GM18498 (cell line): Measurements from ENCODE around the gene KIAA1671.
"Not testable (repeated sequence)": the region's sequence is repeated elsewhere in the genome, so short reads cannot be mapped to it uniquely, and the experiment has no call there.

ENCODE experiments used
- ATAC-seq: cut with Tn5 transposase; IDR thresholded peaks from one replicate; pipeline ENCODE4 v1.9.1; 2021; ENCODE audit warnings: mild to moderate bottlenecking, moderate library complexity; ENCODE audit not compliant: unreplicated experiment

KIAA1671 gene

GRCh38 chr22:25161916-25162530 is 209.5 kb downstream of the KIAA1671 start:
- ATAC-seq: no peak

- no peak for ATAC-seq
Observed at GRCh38 chr22:25162561-25162960, 210.0 kb downstream of the KIAA1671 start.

DNA sequence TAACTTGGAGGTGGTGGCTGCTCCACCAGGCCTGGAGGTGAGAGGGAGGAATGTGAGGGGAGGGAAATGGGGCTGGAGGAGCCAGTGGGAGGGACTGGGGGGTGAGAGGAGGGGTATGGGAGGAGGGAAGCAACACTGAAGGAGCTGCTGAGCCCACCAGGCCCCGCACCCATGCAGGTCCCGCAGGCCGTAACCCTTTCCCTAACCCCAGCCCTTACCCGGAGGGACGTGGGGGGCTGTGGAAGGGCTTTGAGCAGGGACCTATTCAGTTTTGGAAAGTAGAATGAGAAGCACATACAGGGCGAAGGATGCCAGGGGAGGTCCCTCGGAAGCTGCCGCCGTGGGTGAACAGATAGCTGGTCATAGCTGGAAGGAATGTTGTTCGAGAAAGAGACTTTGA is 213.3 kb downstream of the KIAA1671 start:
- ATAC-seq: no peak

DNA sequence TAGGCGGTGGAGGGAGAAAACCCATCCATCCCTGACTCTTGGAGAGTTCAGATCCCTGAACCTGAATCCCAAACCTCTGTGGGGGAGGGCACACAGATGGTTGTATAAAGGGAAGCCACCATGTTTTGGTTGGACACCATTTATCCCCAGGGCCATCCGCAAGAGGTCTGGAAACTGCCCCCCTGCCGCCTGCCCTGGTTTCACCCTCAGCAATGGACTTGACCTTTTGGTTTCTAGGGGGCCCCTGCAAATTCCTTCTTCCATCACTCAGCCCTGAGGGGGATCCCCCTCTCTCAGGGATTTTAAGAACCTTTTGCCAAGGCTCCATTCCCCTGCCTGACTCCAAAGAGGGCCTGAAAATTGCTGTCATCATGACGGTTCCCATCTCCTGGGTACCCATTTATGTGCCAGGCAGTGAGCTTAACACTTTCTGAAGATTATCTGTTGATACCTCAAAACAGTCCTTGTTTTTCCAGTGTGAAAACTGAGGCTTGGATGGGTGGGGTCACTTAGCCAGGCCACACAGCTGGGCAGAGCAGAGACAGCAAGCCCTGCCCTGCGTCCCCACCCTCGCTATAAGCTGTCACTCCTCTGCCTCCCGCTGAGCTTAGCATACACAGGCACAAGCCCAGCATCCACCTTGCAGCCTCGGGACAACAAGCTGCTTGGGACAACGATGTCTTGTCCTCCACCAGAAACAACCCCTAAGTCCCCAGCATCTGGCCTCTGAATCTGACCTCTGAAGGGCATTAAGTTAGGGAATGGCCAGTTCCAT is 213.9 kb downstream of the KIAA1671 start:
- ATAC-seq: no peak

- no peak for ATAC-seq
Observed at GRCh38 chr22:25167082-25167481, 214.6 kb downstream of the KIAA1671 start.

DNA sequence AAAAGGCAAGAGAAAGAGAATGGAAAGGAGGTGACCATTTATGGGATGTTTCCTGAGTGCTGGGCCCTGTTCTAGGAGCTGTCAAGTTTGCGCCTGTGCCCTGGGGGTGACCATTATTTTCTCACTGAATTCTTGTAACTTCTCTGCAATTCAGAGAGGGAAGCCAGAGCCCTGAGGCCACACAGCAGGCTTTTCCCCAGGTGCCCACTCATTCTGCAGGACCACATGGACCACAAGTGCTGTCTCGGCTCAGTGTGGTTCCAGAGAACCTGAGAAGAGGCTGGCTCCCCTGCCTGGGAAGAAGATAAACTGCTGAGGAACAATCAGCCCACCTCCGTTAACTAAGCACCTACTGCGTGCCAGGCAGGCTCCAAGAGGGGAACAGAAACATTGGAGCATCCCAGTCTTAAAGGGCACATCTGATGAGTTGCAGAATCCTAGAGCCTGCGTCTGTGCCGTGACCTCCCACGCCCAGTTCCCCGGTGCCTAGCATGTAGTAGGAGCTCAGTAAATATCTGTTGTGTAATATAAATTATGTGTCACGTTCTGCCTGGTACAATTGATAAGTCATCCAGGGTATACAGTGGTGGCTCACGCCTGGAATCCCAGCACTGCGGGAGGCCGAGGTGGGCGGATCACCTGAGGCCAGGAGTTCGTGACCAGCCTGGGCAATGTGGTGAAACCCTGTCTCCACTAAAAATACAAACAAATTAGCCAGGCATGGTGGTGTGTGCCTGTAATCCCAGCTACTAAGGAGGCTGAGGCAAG is 215.5 kb downstream of the KIAA1671 start:
- ATAC-seq: no peak

DNA sequence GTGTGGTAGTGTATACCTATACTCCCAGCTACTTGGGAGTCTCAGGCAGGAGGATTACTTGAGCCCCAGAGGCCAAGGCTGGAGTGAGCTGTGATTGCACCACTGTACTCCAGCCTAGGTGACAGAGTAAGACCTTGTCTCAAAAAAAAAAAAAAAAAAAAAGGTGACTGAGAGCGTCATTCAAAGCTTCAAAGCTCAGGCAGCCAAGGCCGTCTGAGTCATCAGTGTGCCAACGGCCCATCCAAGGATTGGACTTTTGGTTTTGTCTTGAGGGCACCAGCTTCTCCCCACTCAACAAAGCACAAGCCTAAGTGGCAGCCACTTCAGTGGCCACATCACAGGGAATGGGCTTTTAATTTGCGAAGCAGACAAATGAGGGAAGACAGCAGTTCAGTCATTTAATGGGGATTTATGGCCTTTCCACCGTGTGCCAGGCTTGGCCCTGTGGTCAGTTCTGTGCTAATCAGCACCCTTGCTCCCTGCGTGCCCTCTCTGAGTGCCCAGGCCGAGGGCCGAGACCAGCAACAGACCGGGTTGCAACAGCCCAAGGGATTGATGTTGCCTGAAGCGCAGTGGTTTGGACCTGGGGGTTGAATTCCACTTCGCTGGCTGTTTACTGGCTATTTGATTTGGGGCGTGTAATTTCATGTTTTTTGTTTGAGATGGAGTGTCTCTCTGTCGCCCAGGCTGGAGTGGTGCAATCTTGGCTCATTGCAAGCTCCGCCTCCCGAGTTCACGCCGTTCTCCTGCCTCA is 216.9 kb downstream of the KIAA1671 start:
- ATAC-seq: no peak

- no peak for ATAC-seq
Observed at GRCh38 chr22:25170426-25170980, 218.0 kb downstream of the KIAA1671 start.

DNA sequence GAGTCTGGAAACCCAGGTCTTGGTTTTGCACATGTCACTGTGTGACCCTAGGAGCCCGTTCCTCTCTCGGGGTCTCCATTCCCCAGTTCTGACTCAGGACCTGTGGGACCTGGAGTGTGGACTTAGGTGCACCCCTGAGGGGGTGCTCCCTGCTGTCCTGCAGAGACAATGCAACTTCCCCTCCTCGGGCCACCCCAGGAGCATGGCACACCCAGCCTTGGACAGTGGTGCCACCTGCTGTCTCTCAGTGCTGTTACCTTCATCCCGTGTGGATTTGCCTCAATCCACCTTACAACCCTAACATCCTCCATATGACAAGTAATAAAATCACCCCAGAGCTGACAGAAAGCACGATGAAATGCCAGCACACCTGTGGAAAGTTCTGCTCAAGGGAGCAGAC is 219.6 kb downstream of the KIAA1671 start:
- no peak for ATAC-seq

DNA sequence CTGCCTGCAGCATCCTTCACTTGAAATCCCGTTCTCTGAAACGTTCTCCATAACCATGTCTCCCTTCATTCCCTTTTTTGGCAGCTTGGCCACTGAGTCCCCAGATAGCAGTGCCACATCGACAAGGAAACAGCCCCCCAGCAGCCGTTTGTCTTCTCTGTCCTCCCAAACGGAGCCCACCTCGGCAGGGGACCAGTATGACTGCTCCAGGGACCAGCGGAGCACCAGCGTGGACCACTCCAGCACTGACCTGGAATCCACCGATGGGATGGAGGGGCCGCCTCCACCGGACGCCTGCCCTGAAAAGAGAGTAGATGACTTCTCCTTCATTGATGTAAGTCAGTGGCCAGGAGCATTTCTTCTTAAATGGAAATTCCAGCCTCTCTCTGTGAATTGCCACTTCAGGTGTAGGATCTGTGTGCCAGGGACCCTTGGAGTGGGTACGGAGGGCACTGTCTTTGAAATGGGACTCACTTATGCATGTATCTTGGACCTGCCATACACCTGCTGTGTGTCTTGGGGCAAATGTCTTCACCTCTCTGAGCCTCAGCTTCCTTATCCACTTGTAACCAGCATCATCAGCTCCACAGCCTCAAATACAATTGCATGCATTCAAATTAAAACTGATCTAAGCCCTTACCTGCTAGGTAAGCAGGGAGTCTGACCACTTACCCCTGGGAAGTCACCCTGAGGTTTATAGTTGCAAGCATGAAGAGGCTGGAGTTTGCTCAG is 221.8 kb downstream of the KIAA1671 start:
- ATAC-seq: no peak

GRCh38 chr22:25174888-25175411 is 222.4 kb downstream of the KIAA1671 start:
- ATAC-seq: no peak

- no peak for ATAC-seq
Observed at GRCh38 chr22:25176175-25176574, 223.7 kb downstream of the KIAA1671 start.

GRCh38 chr22:25176799-25177198 is 224.3 kb downstream of the KIAA1671 start:
- ATAC-seq: no peak

GRCh38 chr22:25177226-25177625 is 224.7 kb downstream of the KIAA1671 start:
- no peak for ATAC-seq

- no peak for ATAC-seq
Observed at GRCh38 chr22:25177895-25178294, 225.4 kb downstream of the KIAA1671 start.

- not testable (repeated sequence) for ATAC-seq
Observed at GRCh38 chr22:25178348-25178747, 225.8 kb downstream of the KIAA1671 start.

DNA sequence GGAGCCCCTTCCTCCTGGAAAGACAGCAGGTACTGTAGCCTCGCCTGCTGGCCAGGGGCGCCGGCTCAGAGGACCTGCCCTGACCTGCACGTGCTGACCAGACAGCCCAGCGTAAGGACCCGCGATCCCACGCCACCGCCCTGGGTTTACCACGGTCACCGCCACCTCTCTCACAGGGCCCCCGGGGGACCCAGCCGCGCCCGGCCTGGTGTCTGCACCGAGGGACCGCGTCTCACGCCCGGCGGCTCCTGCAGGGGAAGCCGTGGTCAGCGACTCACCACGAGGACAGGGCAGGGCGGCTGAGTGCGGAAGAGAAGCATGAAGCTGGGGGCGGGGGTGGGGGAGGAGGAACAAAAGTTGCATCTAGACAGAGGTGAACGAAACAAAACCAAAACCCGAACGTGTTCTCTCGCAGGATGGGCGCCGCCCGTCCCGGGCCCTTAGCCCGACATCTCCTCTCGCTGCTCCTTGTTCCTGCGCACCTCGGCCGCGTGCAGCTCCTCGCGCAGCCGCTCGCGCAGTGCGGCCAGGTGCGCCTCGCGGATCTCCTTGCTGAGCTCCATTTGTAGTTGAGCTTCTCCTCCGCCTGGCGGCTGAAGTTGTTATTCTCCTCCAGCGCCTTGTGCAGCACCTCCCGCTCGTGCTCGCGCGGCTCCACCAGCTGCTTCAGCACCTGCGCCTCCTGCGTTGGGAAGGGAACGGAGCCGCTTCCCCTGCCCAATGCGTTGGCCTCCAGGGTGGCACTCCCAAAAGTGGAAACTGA is 226.5 kb downstream of the KIAA1671 start:
- not testable (repeated sequence) for ATAC-seq

GRCh38 chr22:25182131-25183110 is 229.9 kb downstream of the KIAA1671 start:
- ATAC-seq: no peak
